H54 (cell line): ENCODE data around the gene SNX9.
A peak's percentile ranks its signal among the peaks of the same experiment; 100 is the strongest.

Experiments
- DNase-seq: peaks from one replicate; pipeline ENCODE4 v3.0.0; 2011; ENCODE audit warnings: low spot score, mixed read lengths; ENCODE audit not compliant: insufficient read length
- FAIRE-seq: peaks from 3 replicates; lab custom pipeline; 2011; peaks lifted over from hg19 to GRCh38; lab: Jason Lieb, UNC
- POLR2A ChIP-seq: IDR thresholded peaks from 2 replicates; pipeline ENCODE4 v1.6.1; 2011; ENCODE audit warnings: low read depth, mild to moderate bottlenecking, low read length

Gene SNX9

GRCh38 chr6:157906537-157907061 lies 83.6 kb downstream of the SNX9 start:
- no peak for FAIRE-seq
- DNase-seq = no peak

DNA sequence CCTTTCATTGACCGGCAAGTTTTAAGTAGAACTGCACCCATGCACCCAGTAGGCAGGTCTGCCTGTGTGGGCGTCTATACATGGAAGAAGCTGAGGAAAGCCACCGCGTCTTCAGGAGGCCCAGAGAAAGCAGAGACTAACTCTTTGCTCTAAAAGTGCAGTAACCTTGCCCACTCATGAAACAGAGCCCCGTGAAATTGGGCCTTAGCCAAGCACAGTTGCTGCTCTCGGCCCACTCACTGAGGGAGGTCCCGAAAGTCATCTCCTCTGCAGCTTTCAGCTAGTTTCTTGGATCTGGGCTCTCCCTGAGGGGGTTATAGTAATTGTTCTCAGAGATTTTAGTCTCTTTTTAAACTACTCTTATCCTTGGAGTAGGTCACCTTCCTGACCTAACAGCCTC lies 84.6 kb downstream of the SNX9 start:
- no peak for DNase-seq
- FAIRE-seq = no peak
- no peak for TF ChIP-seq POLR2A

More at GRCh38 chr6:157906537-157907061, 83.6 kb downstream of the SNX9 start:
- TF ChIP-seq POLR2A = no peak

GRCh38 chr6:157908369-157909281 lies 85.6 kb downstream of the SNX9 start:
- FAIRE-seq = no peak
- TF ChIP-seq POLR2A = no peak
- no peak for DNase-seq

DNA sequence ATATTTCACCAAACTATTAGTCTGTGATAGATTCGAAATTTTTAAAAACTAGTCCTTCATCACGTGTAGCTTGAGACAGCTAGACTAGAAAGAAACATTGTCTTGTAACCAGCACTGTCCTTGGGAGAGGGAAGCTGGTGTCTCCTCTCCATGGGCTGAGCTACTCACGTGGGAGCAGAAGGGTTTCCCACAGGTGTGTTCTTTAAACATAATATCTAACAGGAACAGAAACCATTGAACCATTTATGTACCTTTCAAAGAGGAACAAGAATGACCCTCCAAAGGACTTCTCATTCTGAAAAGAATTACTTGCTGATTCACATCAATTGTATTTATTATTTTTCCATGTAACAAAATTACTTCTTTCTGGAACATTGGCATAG lies 86.2 kb downstream of the SNX9 start:
- DNase-seq = no peak
- no peak for FAIRE-seq
- TF ChIP-seq POLR2A = no peak

DNA sequence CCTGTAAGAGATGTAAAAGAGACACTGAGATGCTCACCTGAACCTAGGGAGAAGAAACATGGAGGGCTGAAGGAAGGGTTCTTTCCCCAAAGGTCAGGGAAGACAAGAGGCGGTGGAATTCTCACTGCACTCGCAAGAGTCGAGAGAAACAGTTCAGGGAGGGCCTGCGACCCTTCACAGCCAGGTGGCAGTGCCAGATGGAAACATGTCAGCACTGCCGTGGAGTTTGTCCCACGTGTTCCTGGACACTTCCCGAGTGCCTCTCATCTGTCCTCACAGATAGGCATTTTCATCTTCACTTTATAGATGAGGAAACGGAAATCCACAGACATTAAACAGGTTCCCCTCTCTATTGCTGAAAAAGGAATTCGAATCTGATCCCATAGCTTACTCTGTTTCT lies 88.2 kb downstream of the SNX9 start:
- FAIRE-seq = no peak
- no peak for DNase-seq
- no peak for TF ChIP-seq POLR2A

DNA sequence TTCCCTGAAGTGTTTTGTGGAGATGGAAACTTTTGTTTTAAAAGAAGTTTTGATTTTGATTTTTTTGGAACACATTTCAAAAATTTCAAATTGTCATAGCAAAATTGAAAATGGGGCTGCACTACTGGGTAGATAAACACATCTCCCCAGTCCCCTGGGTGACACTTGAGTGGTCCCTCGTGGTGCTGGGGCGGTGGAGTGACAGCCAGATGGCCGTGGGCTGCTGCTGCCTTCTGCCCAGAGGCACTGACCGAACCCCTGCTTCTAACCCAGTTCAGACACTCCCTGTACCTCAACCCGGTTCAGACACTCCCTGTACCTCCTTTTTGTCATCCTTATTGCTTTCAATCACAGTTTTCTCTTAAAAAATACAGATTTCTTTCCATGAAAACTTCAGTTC lies 88.7 kb downstream of the SNX9 start:
- no peak for DNase-seq
- FAIRE-seq = no peak
- TF ChIP-seq POLR2A = no peak

DNA sequence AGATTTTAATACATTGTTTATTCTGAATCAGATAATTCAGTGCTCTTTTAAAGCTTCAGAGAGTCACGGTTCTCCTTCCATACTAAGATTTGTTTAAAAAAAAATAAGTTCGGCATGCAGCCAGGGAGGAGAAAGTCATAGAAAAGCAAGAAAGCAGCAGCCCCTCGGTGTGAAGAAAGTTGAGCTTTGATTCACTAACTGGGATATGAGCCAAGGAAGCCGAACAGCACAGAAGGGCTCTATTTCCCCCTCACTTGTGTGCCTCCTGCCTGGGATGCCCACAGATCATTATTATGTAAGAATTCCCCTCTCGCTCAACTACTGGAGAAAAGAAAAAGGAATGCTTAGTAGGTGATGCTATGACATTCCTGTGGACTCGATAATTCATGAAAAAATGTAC lies 89.3 kb downstream of the SNX9 start:
- DNase-seq (peak; percentile 3), FAIRE-seq (no peak)
- no peak for TF ChIP-seq POLR2A

DNA sequence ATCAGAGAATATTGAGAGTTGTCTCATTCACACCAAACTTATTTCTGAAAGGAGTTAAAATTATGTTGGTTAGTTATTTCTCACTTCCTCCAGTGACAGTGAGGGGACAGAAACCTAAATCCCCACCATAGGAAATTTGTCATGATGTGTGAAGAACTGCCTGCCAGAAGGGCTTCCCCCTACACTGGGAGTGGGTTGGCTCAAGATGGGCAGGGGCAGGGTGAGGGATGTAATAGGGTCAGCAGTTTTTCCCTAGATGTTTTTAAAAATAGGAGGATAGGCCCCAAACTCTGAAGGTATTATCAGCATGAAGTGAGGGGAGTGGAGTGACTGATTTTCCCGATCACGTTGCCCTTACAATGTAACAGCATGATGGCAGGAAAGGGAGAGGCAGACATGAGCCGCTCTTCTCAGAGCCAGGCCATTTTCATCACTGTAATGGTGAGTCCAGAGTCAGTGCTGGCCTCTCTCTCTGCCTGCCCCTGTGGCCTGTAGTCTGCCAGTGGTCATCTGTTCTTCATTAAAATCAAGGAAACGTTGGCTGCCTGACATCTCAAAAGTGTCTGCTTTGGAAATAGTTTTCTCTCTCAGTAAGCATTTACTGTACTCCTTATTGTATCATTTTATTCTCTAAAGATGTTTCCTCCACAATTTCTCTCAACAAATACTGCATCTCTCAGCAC lies 98.8 kb downstream of the SNX9 start:
- no peak for TF ChIP-seq POLR2A
- FAIRE-seq = no peak

GRCh38 chr6:157925771-157926170 lies 102.7 kb downstream of the SNX9 start:
- no peak for TF ChIP-seq POLR2A
- no peak for FAIRE-seq
- no peak for DNase-seq

More for the DNA sequence above, 98.8 kb downstream of the SNX9 start:
- DNase-seq = no peak

- no peak for TF ChIP-seq POLR2A
- DNase-seq (no peak), FAIRE-seq (no peak)
These were observed 104.0 kb downstream of the SNX9 start for GRCh38 chr6:157927011-157927410.

DNA sequence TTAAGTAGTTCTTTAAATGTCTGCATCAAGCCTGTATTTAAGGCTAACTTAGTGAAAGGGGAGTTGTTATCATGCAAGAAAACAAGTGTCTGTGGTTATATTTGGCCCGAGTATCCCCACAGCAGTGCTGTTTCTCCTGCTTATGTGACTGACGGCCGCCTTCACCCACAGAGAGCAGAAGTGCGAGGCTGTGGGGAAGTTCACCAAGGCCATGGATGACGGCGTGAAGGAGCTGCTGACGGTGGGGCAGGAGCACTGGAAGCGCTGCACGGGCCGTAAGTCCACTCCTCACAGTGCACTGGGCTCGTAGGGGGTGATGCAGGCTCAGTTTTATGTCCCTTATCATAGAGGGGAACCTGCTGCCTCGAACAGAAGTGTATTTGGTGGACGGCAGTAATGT lies 105.4 kb downstream of the SNX9 start:
- no peak for TF ChIP-seq POLR2A
- FAIRE-seq (no peak), DNase-seq (no peak)

DNA sequence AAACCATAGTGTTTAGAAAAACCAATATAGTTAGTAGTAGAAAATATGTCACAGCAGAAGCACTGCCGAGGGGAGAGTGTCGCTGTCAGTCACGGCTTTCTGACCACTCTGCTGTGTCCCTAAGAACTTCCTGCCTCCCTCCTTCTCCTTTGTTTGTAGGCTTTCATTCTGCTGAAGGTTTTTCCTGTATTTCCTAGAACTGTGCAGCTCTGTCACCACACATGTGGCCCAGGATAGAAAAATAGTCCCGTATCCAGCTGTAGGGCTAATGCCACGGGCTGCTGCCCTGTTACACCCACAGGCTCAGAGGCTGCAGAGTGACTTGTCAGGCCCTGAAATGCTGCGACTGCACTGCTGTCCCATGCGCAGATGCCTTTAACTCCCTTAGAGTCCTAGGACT lies 106.0 kb downstream of the SNX9 start:
- TF ChIP-seq POLR2A = no peak
- DNase-seq = no peak
- no peak for FAIRE-seq

DNA sequence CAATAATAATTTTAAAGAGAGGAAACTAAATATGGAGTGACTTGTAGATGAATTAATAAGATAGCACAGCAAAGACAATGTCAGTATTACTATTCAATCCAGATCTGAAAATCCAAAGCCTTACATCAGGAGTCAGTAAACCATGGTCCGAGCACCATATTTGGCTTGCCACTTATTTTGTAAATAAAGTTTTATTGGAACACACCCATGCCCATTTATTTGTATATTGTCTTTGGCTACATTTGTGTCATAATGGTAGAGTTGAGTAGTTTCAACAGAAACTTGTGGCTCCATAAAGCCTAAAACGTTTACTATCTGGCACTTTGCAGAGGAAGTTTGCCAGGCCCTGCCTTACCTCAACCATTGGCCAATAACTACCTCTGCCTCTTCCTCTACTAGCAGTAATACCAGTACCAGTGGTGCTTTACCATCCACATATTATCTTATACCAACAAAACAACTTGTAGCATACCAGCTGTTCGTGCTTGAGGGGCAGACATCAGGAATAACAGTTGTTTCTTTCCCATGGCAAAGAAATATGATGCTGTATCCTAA lies 106.8 kb downstream of the SNX9 start:
- no peak for FAIRE-seq
- no peak for DNase-seq
- no peak for TF ChIP-seq POLR2A

DNA sequence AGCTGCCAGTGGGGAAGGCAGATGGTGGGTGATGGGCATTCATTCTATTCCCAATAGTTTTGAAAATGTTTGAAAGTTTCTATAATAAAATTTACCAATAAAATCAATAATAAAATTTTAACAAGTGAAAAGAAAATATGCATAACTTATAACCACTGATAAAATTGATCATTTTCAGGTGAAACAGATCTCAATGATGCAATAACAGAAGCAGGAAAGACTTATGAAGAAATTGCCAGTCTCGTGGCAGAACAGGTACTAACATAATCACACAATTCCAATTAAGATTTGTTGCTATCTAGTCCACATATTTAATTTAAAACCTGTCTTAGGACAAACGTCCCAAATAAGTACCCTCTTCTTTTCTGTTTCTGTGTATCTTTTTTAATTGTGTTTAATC lies 112.7 kb downstream of the SNX9 start:
- TF ChIP-seq POLR2A = no peak
- DNase-seq (no peak), FAIRE-seq (no peak)

- DNase-seq (no peak), FAIRE-seq (no peak)
- TF ChIP-seq POLR2A = no peak
These were observed 114.3 kb downstream of the SNX9 start for GRCh38 chr6:157937318-157937717.
